HG02885 (cell line): ENCODE results near the gene INHBB.
"Not testable (repeated sequence)": the region's sequence is repeated elsewhere in the genome, so short reads cannot be mapped to it uniquely, and the experiment has no call there.

ENCODE experiments used
- ATAC-seq: cut with Tn5 transposase; IDR thresholded peaks from one replicate; pipeline ENCODE4 v1.9.1; 2021; ENCODE audit warnings: mild to moderate bottlenecking; ENCODE audit not compliant: unreplicated experiment, poor library complexity

The INHBB gene

DNA sequence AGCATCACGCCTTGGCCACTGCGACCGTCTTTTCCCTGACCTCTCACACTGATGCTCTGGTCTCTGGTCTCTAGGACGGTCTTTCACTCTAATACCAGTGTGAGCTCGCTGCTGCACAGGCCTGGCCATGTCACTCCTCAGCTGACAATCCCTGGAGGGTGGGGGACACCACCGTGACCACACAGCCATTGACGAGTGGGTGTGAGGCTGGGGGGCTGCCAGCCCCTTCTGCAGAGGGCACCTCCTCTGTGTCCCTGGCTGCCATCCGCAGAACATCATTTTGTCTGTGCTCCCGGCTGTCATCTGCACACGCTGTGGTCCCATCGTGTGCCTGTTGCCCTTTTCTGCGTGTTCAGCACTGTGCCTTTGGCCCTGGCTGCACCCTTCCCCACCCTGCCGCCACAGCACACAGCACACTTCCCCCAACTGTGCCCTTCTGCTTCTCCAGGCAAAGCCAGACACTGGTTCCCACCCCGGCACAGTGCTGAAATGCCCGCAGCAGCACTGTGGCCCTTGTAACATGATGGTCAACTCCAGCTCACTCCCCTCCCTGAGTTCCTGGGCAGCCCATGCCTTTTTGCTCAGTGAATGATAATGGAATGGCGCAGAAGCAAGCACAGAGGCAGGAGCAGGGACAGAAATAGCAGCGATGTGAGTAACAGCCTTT is 30.4 kb upstream of the INHBB start:
- ATAC-seq: no peak

DNA sequence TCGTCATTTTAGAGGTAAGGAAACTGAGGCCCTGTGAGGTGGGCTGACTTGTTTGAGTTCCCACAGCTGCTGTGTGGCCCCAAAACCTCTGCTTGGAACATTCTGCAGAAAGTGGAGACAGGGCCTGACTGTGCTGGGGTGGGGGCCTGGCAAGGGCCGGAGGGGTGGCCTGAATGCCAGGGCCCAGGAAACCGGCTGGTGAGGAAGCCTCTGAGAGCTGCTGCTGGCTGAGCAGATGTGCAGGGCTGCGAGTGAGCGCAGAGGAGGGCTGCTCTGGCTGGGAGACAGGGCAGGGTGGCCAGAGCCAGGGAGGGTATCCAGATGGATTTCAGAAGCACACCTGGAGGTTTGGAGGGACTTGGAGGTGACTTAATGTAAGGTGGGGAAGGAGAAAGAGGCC is 29.9 kb upstream of the INHBB start:
- no peak for ATAC-seq

DNA sequence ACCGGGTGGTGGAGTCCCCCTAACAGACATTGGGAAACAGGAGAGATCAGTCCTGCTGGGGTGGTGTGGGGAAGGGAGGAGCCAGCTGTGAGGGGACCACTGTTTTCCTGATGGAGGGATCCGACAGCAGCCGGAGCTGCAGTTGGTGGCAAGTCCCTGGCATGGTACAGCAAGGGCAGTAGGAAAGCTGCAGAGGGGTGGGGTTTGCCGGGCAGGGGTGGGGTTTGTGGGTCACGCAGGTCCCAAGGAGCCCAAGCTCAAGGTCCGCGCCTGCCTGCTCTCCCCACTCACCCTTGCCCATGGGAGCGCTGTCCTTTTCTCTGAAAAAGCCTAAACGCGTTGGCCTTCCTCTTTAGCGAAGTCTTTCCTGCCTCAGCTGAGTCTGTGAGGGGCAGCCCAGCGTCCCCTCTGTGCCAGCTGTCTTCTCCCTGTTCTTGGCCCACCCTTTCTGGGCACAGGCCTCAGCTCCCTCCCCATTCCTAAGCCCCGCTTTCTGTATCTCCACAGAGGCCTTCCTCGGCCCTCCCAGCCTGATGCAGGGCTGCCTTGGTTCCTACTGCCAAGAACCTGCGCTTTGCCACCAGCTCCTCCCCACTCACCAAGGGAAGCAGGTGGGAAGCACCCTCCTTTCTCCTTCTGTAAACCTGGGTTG is 29.3 kb upstream of the INHBB start:
- no peak for ATAC-seq

DNA sequence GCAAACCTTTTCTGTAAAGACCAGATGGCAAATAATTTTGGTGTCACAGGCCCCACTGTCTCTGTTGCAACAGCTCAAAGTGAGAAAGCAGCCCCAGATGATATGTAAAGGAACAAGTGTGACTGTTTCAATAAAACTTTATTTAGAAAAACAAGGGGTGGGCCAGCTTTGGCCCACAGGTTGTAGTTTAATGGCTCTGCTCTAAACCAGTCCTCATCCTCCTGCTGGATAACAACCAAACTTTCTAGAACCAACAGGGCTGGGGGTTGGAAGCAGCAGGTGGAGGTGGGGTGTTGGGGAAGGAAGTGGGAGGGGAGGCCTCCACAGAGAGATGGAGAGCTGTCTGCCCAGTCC is 28.8 kb upstream of the INHBB start:
- no peak for ATAC-seq

DNA sequence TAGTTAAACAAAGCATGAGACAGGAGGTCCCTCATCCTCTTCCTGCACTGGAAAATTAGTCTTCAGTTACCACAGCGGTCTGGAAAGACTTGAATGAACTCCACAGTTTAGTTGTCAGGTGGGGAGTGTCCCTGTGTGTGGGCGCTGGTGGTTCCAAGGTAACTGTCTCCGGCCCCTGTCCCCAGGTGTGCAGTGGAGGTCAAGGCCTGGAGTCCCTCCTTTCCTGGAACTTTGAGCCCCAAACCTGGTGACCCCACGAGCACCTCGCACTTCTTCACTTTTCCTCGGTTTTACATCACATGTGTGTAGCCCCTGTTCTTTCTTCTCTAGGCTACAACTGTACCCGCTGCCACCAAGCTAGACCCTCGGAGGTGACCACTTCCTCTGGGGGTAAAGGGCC is 28.0 kb upstream of the INHBB start:
- ATAC-seq: no peak

DNA sequence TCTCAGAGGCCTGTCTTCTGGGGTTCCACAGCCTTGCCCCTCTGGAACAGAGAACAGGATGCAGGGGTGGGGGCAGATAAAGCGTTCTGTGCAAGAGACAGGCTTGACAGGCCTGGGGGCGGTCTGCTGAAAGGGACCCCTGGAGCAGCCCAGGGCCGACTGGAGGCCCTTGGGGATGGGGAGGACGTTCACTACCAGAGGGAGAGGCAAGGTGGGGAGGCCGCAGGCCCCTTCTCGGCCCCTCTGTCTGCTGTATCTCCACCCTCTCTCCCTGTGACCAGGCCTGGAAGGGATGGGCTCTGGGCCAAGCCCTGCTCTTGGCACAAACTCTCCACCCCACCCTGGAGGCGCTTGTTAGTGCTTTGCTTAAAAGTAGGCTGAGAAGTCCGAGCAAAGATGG is 27.3 kb upstream of the INHBB start:
- ATAC-seq: no peak

DNA sequence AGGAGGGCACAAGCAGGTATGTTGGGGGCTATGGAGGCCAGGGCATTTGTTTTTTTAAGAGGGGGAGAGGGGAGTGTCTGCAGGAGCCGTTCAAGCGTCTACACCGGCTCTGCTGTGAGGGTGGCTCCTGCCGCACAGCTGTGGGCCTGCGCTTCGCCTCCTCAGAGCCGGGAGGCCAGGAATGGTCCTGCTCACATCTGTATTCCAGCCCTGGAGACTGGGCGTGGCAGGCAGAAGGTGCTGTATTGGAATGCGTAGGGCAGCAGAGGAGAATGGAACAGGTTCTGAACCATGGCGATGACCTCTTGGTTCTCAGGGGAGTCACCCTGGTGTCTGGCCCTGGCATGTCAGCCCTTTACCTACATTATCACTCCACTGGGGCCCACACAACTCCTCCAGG is 26.8 kb upstream of the INHBB start:
- no peak for ATAC-seq

DNA sequence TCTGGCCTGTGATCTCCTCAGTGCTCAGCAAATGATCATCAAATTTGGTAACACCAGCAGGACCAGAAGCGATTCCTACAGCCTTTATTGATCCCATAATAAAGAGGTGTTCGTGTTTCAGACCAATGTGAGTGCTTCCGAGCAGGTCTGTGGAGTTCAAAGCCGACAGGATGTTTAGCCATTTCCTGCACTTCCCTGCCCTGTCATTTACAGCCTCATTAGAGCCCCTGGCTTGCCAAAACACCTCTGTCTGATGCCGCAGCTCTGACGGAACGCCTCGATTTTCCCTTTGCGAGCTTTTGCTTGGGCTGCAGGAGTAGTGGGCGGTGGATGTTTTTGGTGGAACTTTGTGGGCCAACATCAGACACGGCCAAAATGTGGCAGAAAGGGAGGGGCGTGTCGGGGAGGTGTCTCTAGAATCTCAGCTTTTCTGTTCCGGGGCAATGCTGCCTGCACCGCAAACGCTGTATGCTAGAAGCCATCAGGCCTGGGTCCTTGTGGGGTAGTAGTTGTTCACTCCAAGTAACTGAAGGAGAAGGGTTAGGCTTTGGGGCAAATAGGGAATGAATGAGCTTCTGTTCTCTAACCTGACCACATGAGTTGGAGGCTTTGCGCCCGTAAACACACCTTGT is 26.1 kb upstream of the INHBB start:
- ATAC-seq: no peak

DNA sequence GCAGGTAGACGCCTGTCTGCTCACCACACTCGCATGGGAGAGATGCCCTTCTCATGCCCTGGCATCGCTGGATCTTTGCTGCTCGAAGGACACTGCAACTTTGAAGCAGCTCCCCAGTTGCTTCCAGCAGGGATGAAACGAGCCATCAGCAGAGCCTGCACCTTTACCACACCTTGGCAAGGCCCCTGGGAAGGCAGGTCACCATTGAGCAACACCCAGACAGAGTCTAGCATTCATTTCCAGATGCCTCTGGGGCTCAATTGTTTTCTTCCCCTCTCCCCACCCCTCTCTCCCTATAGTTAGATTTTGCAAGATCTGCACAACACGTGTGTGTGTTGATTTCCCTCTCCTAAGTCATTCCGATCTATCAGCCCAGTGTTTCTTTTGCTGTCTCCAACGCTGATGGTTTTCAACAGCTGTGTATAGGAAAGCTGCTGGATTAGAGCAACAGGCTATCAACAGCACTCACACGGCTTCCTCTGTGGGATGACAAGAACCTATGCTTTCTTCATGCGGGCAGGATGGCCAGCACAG is 25.6 kb upstream of the INHBB start:
- no peak for ATAC-seq

DNA sequence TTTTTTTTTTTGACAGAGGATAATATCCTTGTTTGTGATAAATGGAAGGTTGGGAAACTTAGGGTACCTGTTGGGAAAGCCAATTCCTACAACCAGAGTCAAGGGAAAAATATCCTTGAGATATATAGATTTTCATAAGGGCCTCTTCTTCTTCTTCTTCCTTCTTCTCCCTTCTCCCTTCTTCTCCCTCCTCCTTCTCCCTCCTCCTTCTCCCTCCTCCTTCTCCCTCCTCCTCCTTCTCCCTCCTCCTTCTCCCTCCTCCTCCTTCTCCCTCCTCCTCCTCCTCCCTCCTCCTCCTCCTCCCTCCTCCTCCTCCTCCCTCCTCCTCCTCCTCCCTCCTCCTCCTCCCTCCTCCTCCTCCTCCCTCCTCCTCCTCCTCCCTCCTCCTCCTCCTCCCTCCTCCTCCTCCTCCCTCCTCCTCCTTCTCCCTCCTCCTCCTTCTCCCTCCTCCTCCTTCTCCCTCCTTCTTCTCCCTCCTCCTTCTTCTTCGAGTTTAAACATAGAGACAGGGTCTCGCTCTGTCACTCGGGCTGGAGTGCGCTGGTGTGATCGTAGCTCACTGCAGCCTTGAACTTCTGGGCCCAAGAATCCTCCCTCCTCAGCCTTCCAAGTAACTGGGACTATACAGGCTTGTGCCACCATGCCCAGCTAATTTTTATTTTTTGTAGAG is 24.9 kb upstream of the INHBB start:
- ATAC-seq: not testable (repeated sequence)

DNA sequence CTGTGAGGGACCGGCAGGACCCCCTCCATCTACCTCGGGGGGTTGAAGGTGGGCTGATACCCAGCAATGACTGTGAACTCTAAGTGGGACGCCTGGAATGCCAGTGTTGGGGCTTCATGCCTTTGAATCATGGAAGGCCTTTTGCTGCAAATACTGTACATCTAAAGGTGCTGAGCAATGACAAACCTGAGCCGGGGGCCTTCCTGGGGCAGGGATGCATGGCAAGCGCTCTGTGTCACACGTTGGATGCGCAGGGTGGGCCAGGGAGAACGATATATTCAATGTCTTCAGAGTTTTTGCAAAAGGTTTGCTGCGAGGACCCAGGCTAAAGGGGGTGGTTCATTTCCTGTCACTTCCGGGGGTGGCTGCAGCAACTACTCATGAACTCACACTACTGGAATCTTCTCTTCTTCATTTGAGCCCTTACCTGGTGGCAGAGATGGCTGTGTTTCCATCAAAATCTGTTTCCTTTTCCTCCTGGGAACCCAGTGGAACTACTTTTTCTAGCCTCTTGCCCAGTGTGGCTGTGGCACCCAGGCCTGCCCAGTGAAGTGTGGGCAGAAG is 24.1 kb upstream of the INHBB start:
- ATAC-seq: no peak

DNA sequence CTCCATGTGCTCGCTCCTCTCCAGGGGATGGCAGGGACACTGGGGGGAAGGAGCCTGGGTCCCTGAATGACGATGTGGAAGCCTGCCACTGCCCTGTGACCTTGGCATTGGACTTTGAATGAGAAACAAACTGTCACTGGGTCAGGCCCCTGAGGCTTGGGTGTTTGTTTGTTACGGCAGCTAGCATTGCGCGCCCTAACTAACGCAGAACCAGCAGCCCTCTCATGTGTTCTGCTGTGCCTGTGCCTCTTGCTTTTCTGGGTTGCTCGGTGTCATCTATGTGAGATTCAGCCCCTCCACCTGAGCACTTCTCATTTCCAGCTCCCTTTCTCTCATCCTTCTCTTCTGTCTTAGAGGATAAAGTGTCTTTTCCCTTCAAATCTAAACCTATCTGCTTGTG is 23.6 kb upstream of the INHBB start:
- ATAC-seq: no peak

DNA sequence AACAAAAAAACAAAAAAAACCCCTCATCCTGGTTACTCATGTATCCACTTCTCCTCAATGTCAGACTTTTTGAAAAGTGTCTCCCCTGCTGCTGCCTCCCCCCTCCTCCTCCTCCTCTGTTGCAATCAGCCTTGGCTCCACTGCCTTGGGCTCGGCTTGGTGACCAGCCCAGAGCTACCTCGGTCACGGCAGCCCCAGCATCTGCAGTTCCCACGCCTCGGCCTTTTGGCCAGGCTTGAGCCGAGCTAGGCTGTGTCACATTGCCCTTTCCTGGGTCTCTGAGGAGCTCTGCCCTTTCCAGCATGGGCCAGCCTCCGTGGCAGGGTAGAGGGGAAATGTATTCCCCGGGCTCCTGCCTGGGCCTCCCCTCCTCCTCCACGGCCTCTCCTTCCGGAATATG is 22.7 kb upstream of the INHBB start:
- no peak for ATAC-seq

DNA sequence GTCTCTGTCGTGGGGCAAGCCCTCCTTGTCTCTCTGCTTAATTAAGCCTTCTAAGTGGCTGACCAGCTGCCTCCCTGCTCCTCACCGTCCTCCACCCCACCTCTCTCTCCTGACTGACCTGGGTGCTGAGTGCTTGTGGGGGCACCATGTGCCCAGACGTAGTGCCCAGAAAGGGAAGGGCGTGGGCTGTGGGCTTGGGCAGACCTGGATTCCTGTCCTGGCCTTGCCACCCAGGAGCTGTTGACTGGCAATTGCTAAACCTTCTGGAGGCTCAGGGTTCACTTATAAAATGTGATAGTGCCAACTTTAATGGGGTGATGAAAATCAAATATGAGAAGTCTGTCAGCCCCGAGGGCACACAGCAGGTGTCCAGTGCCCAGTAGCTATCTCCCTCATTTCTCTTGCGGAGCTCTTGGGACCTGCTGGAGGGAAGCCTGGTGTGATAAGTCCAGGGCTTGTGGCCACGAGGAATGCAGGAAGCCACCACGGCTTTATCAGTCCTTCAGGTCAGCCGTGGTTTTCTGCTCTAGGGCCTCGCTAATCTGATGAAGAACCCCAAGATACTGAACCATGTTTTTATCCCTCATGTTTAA is 22.0 kb upstream of the INHBB start:
- ATAC-seq: no peak

DNA sequence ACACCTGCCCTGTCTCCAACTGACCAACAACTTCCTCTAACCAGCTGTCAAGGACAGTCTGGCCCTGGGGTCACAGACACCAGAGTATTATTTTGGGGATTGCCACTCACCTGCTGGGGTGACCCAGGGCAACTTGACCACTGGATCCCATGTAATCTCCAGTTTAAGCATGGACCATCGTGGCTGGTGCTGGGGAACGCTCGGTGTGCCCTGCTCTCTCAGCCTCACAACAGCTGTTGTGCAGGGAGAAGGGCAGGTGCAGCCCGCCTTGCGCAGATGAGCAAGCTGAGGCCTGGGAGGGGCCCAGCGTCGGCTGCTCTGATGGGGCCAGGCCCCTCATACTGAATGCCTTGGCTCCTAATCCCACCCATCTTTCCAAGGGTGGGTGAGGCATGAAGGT is 21.0 kb upstream of the INHBB start:
- no peak for ATAC-seq

DNA sequence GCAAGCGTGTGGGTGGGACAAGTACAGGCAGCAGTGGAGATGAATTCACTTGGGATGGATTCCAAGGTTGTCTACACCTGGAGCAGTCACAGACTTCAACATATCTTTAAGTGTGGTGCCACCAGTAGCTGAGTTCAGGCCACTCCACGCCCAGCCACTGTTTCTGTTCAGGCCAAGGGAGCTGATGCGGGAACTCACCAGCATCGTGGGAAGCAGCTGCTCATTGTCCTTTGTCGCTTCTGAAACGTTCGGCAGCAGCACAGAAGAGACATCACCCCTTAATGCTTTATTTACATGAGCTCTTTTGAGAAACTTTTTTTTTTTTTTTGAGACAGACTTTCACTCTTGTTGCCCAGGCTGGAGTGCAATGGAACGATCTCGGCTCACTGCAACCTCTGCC is 19.9 kb upstream of the INHBB start:
- no peak for ATAC-seq

DNA sequence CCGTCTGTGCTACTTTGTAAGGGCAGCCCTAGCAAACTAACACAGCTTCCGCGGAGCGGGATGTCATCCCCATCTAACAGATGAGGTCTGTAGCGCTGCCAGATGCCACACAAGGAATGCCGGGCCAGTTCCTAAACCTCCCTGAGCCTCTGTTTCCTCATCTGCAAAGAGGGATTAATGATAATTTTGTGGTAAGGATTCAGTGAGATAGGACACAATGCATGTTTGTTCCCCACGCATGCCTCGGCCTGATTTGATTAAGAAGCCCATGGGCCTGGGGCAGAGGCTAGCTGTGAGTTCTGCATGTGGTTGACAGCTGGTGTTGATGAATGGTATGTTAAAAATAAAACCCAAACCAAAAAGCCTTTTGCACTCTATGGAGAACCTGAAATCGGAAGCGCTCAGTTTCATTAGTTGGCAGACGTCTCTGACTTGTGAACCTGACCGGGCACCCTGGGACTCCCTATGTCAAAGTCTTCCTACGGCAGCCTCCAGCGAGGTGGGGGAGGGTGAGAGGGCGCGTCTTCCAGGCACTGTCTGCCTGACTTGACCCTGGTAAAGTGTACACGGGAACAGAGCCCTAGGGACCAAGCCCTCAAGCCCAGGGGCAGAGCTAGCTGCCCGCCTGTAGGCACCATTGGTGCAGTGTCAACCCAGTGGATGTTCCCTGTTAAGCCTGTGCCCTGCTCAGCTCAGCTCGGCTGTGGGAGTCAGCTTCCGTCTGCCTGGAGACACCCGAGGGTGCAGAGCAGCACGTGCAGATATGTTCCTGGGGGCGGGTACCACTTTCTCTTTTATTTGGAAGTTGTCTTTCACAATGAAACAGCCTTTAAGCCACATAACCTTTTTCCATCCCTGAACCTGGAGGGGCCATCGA is 14.8 kb upstream of the INHBB start:
- no peak for ATAC-seq

DNA sequence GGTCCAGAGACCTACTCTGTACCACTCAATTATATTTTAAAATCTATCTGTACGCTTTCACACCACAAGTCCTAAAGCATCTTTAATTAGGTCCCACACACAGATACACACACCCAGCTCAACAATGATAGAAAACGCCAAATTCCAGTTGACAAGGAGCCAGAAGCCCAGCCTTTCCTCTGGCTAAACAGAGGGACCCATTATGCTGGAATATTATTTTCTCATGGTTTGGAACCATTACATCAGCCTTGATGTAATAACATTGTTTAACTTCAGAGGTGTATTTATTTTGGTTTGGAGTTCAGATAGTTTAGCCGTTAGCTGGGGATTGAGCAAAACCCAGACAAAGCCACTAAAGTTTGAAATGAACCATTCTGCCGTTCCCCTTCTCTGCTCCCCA is 14.0 kb upstream of the INHBB start:
- no peak for ATAC-seq

DNA sequence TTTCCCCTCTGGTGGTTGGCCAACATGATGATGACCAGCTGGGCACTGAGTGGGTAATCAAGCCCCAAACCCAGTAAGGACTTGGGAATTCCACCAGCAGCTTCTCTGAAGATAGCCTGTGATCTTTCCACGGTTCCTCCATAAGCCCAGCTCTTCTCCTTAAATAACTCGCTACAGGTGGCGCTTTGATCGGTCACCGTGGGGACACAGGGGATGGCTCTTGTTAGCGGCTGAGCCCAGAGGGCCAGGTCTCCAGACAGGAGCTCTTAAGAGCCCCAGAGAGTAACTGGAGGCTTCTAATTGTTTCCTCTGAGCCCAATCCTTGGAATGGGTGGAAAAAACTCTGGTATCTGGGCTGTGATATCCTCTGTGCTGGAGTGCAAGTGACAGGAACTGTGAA is 13.6 kb upstream of the INHBB start:
- ATAC-seq: no peak

DNA sequence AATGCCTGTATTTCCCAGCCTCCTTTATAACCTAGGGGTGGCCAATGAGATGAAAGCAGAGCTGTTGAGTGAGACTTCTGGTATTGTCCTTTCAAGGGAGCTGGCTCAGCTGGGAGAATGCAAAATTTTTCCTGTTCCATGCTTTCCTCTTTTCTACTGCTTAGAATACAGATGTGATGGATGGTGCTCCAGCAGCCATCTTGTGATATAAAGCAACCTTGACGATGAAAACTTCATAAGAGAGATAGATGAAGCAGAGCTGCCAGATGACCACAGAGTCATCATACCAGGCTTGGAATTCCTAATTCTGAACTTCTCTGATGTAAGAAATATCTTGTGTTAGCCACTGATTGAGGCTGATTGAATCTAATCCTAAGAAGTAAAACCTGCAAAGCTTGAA is 11.9 kb upstream of the INHBB start:
- no peak for ATAC-seq
